Articular chondrocyte of knee joint (primary cell): ENCODE results near the gene ZNF850. TPM values are rescaled to one million over a fixed set of nuclear protein-coding genes. Genes with fewer than 3 reads are reported as not detected.

Experiments used
- total RNA-seq: library from RNA; depleted of rRNA; stranded (reverse); fragments of >200 nt; gene quantifications from 2 replicates; pipeline ENCODE4 v1.2.3, GENCODE V29; 2012

The ZNF850 gene
- total RNA-seq: 1.6 and 3.8 TPM in 2 replicates

GRCh38 chr19:36772311-36773222, at the start of gene ZNF850:
TSS of gene ZNF850 (minus strand) at chr19:36772807. CDS start at chr19:36762606, 10,201 bp downstream.

GRCh38 chr19:36687214-36688056, 85.2 kb downstream of the ZNF850 start, which contains the start of gene ZNF567:
TSS of gene ZNF567 (plus strand) at chr19:36687612. CDS start at chr19:36694868, 7,256 bp downstream.

Other genes with a start within 250 kb of the ZNF850 start
- 26.8 and 29.2 TPM in 2 replicates for gene ZNF260, start 244.5 kb downstream of the ZNF850 start, total RNA-seq
- 12.5 and 15.5 TPM in 2 replicates for gene ZNF529, start 199.5 kb downstream of the ZNF850 start, total RNA-seq
- gene ZNF382, start 167.5 kb downstream of the ZNF850 start, total RNA-seq: 7.7 and 13.5 TPM in 2 replicates
- gene ZNF461, start 106.0 kb downstream of the ZNF850 start, total RNA-seq: 12.9 and 17.2 TPM in 2 replicates
- 8.2 and 11.7 TPM in 2 replicates for gene ZNF567, start 85.2 kb downstream of the ZNF850 start, total RNA-seq
- gene ZNF790, start 65.6 kb upstream of the ZNF850 start, total RNA-seq: 10.7 and 11.3 TPM in 2 replicates
- gene ZNF345, start 78.1 kb upstream of the ZNF850 start, total RNA-seq: 3.5 and 5.0 TPM in 2 replicates
- gene ZNF829, start 143.5 kb upstream of the ZNF850 start, total RNA-seq: 5.6 and 6.1 TPM in 2 replicates
- gene ZNF568, start 143.5 kb upstream of the ZNF850 start, total RNA-seq: 15.1 and 16.5 TPM in 2 replicates